Fibroblast of skin of left quadriceps (primary cell): ENCODE results near the gene CCKAR.
A peak's percentile ranks its signal among the peaks of the same experiment; 100 is the strongest.
"Not testable (repeated sequence)": the region's sequence is repeated elsewhere in the genome, so short reads cannot be mapped to it uniquely, and the experiment has no call there.

Source experiments
- DNase-seq, 2 experiments: peaks; one replicate each; pipeline ENCODE4 v3.0.0-alpha.2; 2013; ENCODE audit warnings: low read depth in 2 of 2

CCKAR gene

DNA sequence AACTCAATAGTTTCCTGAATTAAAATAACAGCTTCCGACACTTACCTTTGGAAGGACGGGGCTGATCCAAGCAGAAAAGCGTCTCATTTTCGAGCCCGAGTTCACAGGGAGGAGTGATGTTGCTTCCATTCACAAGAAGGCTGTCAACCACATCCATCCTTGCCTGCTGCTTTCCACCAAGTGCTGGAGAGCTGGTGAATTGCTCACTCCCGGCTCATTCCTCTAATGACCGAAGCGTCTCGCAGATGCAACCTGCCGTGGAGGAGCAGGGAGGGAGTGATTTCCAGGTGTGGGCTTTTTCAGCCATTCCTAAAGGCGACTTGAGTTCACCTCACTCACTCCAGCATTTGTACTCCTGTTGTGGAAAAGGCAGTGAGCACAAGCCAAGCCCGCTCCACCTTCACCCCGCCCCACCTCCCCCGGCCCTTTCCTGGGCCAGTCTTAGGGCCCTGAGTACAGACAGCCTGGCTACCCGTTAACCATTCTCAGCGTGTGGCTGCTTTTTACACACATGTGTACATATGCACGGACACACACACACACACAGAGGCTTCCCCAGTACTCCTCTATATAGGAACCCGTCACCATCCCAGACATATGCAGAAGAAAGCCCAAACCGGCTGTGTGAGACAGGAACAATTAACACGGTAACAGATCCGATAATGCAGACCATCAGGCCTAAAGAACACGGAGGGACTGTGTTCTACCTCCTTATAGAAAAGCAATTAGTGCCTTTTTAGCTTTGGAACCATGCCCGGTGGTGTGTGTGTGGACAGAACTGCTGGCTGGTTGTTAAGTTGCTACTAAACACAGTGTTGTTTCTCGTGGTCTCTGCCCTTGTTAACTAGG, at the start of gene CCKAR:
Gene CCKAR (minus strand): TSS at position 374 of the 849 bp plus-strand sequence. CDS start 217 bp downstream, at position 157.
- no peak for DNase-seq

GRCh38 chr4:26533685-26534084, 43.4 kb upstream of the CCKAR start:
- DNase-seq, result no peak

DNA sequence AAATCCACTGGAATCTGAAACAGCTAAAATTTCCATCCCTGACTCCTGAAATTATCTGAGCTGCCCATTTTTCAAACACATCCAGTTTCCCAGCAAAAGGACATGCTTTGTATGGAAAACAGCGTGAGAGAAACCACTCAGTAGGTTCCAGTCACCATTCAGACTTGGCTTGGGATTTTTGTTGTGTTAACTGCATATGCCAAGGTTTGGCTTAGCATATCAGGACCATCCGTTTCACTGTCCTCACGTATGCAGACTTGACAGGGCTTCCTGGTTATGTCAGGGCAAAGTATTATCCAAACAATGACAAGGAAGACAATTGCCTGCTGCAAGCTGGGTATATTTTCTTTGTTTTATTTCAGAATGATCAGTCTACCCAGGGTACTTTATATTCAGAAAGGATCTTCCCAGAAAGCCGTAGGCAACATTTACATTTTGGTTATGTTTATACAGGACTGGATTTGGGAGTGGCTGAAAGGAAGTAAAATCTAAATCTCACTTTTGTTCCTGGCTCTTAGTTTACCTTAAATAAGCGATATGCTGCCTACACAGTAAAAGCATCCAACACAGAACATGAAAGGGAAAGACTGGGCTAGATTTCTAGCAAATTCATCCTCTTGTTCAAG, 41.3 kb upstream of the CCKAR start:
- DNase-seq, result no peak

- no peak for DNase-seq
Observed at GRCh38 chr4:26530099-26530498, 39.8 kb upstream of the CCKAR start.

DNA sequence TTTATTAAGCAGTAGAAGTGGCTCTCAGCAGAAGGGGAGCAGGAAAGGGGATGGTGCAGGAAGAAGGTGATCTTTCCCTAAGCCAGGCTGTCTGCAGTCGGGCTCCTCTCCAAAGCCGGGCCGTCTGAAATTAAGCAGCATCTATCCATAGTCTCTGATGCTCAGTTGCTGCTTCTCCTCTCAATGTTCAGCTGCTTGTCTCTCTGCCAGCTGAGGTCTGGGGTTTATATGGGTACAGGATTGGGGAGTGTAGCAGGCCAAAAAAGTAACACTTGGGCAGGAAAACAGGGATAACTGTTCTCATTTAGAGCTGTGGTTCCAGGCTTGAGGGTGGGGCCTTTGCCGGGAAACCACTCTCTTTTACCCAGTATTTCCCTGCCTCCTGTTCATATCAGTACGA, 39.2 kb upstream of the CCKAR start:
- no peak for DNase-seq

DNA sequence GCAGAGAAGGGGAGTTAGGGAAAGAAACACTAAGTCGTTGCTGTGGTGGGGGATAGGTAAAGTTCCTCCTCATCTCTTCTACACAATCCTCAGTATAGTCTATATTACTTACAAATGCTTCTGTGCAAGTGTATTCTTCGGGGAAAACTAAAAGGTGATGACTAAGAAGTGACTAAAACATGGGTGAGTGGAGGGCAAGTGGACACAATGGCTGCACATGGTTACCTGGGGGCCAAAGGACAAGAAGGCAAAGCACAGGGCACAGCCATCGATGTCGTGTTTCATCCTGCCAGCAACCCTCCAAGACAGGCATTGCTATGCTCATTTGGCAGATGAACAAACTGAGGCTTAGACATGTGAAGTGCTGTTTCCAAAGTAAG, 35.5 kb upstream of the CCKAR start:
- DNase-seq, result no peak

DNA sequence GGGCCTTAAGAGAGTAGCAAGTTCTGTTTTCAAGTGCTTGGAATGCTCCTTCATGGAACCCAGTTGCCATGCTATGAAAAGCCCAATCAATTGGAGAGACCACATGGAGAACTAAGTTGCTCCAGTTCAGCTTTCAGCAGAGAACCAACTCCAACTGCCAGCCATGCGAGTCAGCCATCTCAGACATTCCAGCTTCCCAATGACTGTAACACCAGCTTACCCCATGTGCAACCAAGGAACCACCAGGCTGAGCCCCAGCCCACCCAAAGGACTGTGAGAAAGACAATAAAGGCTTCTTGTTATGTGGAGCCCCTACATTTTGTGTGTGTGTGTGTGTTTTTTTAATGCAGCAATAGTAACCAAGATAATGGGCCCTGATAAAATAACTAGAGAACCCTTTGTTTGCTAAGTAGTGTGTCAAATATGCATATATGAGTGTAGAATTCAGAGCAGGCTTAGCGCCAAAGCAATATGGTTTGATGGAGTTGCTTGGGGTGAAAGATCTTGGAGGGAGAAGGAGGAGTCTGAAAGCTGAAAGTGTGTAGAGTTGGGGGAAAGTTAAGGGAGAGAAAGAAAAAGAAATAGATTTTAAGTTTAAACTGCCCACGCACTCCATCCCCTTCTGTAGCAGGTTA, 35.0 kb upstream of the CCKAR start:
- DNase-seq, result peak in 1 of 2 experiments; percentile 19

GRCh38 chr4:26524011-26524410, 33.7 kb upstream of the CCKAR start:
- no peak for DNase-seq

- DNase-seq, result peak; percentile 22 to 31
Observed at GRCh38 chr4:26522478-26522877, 32.2 kb upstream of the CCKAR start.

DNA sequence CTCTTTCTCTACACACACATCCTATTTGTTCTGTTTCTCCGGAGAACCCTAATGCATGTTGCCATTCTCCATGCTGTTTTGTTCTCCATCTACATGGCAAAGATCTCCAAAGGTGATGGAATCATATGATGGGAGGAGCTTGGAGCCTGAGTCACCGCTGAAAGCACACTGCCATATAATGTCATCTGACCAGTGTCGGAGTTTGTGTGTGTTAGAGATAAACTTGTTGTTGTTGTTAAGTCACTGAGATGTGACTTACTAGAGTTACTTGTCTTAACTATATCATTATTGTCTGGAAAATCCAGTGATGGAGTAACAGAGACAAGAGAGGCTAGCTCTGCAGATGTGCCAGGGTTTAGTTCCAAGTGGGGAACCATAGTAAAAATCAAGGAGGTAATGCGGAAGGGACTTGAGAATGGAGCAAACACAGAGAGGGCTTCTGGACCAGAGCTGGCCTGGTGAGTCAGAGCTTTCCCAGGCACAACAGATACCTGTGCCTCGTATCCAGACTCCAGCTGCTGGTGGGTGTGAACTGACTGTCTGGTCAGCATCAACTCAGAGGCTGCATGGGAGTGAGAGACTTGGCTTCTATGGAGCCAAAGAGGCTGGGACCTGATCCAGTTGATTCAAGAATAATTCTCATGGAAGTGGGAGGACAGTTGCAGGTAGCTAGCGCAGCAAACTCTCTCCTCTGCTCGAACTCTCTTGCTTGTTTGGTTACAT, 30.6 kb upstream of the CCKAR start:
- no peak for DNase-seq

DNA sequence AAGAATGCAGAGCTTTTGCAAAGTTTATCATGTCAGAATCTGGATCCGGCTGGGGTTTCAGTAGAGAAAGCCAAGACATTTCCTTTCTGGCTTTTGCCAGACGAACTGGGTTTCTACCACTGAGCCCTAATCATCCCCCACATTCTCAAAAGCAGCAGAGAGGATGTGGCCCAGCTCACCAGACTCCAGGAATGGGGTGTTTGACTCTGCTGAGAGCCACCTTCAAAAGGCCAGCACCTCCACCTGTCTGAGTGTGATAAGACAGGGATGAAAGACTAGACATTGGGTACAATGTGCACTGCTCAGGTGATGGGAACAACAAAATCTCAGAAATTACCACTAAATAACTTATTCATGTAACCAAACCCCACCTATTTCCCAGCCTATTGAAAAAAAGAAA, 25.7 kb upstream of the CCKAR start:
- no peak for DNase-seq

DNA sequence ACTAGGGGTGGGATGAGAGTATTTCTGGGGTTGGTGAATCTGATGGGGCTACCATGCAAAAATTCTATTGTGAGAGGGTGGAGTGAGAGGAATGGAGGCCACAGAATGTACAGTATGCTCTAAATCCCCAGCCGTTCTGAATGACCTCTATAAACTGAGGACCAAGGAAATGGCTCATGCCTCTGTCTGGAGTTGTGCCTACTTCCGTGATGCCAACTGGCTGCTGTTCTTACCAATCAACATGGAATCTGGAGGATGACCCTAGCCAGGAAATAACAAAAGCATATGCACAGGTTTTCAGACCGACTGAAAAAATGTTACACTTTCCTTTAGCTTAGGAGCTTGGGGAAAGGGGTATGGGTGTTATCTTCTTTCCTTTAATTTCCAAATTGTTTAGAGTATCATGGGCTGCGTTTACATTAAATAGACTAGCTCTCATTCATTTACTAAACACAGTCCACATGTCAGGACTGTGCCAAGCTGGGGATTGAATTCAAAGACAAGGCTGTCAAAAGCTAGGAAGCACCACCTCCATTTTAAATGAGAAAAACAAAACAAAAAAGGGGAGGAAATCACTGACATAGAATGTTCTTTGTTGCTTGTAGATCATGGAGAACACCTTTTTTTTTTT, 20.2 kb upstream of the CCKAR start:
- DNase-seq, result no peak

GRCh38 chr4:26509681-26510333, 19.5 kb upstream of the CCKAR start:
- no peak for DNase-seq

DNA sequence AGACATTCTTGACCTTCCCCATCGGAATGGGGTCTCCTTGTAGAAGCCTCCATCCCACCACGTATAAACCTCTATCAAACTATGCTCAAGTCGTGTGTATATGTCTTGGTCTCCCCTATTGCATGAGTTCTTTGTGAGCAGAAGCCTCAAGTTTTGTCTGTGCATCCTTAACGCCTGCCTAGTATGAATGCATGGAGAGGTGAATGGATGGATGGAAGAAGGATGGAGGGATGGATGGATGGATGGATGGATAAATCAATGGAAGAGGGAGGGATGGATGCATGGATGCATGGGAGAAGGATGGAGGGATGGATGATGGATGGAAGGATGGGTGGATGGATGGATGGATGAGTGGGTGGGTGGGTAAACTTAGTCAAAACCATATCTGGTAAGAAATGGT, 17.0 kb upstream of the CCKAR start:
- no peak for DNase-seq

- no peak for DNase-seq
Observed at GRCh38 chr4:26503844-26504243, 13.6 kb upstream of the CCKAR start.

GRCh38 chr4:26503427-26503826, 13.1 kb upstream of the CCKAR start:
- DNase-seq, result no peak

DNA sequence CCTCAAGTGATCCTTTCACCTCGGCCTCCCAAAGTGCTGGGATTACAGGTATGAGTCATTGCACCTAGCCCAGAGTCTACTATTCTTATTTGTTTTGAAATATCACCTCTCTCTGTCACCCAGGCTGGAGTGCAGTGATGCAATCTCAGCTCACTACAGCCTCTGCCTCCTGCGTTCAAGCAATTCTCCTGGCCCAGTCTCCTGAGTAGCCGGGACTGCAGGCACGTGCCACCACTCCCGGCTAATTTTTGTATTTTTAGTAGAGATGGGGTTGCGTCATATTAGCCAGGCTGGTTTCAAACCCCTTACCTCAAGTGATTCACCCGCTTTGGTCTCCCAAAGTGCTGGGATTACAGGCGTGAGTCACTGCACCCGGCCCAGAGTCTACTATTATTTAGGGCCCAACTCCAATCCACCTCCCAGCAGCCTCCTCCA, 10.3 kb upstream of the CCKAR start:
- not testable (repeated sequence) for DNase-seq

- no peak for DNase-seq
Observed at GRCh38 chr4:26496207-26496783, 6.0 kb upstream of the CCKAR start.

DNA sequence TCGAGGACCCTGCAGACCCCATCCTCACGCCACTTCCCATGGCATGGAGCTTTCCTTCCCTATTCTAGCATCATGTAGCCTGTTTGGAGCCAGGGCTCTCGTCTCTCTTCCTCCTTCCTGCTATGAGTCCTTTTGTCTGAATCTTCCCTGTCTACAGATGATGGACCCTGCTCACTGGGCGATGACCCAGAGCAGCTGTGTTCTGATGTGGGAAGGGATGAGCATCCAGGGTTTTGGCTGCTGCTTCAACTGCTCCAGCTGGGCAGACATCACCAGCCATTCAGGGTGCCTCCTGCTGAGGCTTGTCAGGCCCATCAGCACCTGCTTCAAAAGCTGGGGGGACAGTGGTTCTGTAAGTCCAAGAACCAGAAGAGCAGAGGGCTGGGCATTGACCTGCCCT, 3.2 kb upstream of the CCKAR start:
- DNase-seq, result no peak

DNA sequence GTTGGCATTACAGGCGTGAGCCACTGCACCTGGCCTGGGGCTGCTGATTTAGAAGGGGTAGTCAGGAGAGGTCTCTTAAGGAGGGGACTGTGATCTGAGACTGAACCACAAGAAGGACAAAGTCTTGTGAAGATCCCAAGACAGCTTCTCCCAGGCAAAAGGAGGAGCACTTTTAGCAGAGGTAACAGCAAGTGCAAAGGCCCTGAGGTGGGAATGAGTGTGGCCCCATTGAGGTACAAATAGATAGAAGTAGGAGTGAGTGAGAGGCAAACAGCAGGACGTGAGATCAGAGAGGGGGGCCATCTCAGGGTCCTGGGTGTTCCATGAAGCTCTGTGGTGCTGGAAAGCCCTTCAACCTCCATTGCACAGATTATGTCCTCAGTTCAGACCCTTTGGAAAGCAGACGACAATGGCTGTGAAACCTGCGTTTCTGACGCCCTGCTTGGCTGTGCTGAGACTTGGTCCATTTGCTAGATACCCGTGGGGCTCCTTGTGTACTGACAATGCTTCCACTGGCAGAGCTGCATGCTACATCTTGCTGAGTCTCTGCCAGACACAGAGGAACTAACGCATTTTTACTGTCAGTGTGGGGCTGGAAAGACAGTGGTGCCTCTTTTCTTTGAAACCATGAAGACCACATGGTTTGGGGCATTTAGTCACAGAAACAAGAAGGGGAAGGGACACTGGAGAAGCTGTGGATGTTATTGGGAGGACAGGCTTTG, 1.3 kb upstream of the CCKAR start:
- DNase-seq, result no peak
